Fibroblast of lung (primary cell): ENCODE measurements around the gene FOSL2.

Source experiments
- EZH2 ChIP-seq: IDR thresholded peaks from 2 replicates; pipeline ENCODE4 v1.5.1; 2012; ENCODE audit warnings: low read length, control low read depth, mild to moderate bottlenecking; ENCODE audit errors: missing control alignments
- TF ChIP-seq, protein P1 (sequence below), 2 donors: IDR thresholded peaks in 1 of 2; conservative IDR thresholded peaks in 1 of 2; 1 replicate in 1 of 2; 2 replicates in 1 of 2; pipeline ENCODE4 v1.5.1; 2011 to 2012; ENCODE audit warnings: low read length in 2 of 2, control low read depth in 1 of 2, inconsistent platforms in 1 of 2, low read depth in 1 of 2, mild to moderate bottlenecking in 1 of 2

DNA sequence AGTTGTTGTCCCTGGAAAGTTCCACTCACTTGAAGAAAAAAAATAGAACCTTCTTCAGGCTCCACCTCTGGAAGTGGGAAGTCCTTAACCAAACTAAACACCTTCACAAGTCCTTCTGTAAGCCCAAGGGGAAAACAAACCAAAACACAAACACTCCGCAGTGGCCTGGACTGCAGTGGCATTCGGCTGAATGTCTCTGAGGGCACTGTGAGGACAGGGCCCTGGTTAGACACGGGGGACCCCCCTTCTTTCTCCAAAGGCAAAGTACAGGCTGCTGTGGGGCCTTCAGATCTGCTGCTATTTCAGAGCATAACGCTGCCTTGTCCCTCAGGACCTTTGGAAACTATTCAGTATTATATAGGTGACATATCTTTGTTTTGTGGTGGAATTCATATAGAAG, 28.1 kb downstream of the FOSL2 start:
- TF ChIP-seq, protein P1, sequence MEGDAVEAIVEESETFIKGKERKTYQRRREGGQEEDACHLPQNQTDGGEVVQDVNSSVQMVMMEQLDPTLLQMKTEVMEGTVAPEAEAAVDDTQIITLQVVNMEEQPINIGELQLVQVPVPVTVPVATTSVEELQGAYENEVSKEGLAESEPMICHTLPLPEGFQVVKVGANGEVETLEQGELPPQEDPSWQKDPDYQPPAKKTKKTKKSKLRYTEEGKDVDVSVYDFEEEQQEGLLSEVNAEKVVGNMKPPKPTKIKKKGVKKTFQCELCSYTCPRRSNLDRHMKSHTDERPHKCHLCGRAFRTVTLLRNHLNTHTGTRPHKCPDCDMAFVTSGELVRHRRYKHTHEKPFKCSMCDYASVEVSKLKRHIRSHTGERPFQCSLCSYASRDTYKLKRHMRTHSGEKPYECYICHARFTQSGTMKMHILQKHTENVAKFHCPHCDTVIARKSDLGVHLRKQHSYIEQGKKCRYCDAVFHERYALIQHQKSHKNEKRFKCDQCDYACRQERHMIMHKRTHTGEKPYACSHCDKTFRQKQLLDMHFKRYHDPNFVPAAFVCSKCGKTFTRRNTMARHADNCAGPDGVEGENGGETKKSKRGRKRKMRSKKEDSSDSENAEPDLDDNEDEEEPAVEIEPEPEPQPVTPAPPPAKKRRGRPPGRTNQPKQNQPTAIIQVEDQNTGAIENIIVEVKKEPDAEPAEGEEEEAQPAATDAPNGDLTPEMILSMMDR (conservative IDR thresholded peaks at IDR 0.05 in 1 of 2, IDR thresholded peaks at IDR 0.05 in 1 of 2; ENCODE audit: low read depth in 1 of 2, low read length in 2 of 2) = no peak
- no peak for TF ChIP-seq EZH2
